Measurements from ENCODE around the gene HSD3B1.

The HSD3B1 gene

GRCh38 chr1:119506941-119507340, at the start of gene HSD3B1:
Gene HSD3B1 (plus strand): TSS chr1:119507210. CDS start chr1:119507477, 267 bp downstream.
- DNase-seq (ENCODE audit: low read depth, low spot score) = no peak
- Histone ChIP-seq H3K9me3 (ENCODE audit: low read depth, low read length) (no peaks in the 10 kb centered on the region), H3K27ac (no peak within 1 kb of the TSS), H3K36me3 (ENCODE audit: insufficient read depth, low read length) (no peaks in the 10 kb centered on the region), H3K9ac (ENCODE audit: insufficient read length) (no peak within 1 kb of the TSS), H3K4me3 (no peak within 1 kb of the TSS)
- no peak for TF ChIP-seq EZH2 (IDR thresholded peaks at IDR 0.05)
- no peak for TF ChIP-seq FOXP2 (optimal IDR thresholded peaks at IDR 0.05; ENCODE audit: control extremely low read depth, extremely low read length, insufficient read depth)
- no peak for TF ChIP-seq POLR2AphosphoS5 (IDR thresholded peaks at IDR 0.05; ENCODE audit: borderline replicate concordance, low read depth, low read length)

GRCh38 chr1:119462964-119463363, 44.0 kb upstream of the HSD3B1 start:
- H3K4me3 ChIP-seq = no peak overlapping the region
- no peak overlapping the region for H3K9ac ChIP-seq (ENCODE audit: insufficient read length)
- H3K36me3 ChIP-seq (ENCODE audit: insufficient read depth, low read length) = no peaks in the 10 kb centered on the region
- no peak overlapping the region for H3K27ac ChIP-seq
- DNase-seq (ENCODE audit: low read depth, low spot score) = no peak
- TF ChIP-seq POLR2AphosphoS5 (IDR thresholded peaks at IDR 0.05; ENCODE audit: borderline replicate concordance, low read depth, low read length) (no peak), EZH2 (IDR thresholded peaks at IDR 0.05) (no peak), FOXP2 (optimal IDR thresholded peaks at IDR 0.05; ENCODE audit: control extremely low read depth, extremely low read length, insufficient read depth) (no peak)
- no peaks in the 10 kb centered on the region for H3K9me3 ChIP-seq (ENCODE audit: low read depth, low read length)

- TF ChIP-seq POLR2AphosphoS5 (IDR thresholded peaks at IDR 0.05; ENCODE audit: borderline replicate concordance, low read depth, low read length) = no peak
- no peak for TF ChIP-seq EZH2 (IDR thresholded peaks at IDR 0.05)
- TF ChIP-seq FOXP2 (optimal IDR thresholded peaks at IDR 0.05; ENCODE audit: control extremely low read depth, extremely low read length, insufficient read depth) = no peak
- H3K27ac ChIP-seq = no peak overlapping the region
Observed at GRCh38 chr1:119463569-119463968, 43.4 kb upstream of the HSD3B1 start.

GRCh38 chr1:119466445-119466844, 40.6 kb upstream of the HSD3B1 start:
- H3K4me3 ChIP-seq = no peak overlapping the region
- DNase-seq (ENCODE audit: low read depth, low spot score) = no peak
- no peak overlapping the region for H3K27ac ChIP-seq
- no peaks in the 10 kb centered on the region for H3K9me3 ChIP-seq (ENCODE audit: low read depth, low read length)
- no peak overlapping the region for H3K9ac ChIP-seq (ENCODE audit: insufficient read length)
- TF ChIP-seq FOXP2 (optimal IDR thresholded peaks at IDR 0.05; ENCODE audit: control extremely low read depth, extremely low read length, insufficient read depth) (no peak), POLR2AphosphoS5 (IDR thresholded peaks at IDR 0.05; ENCODE audit: borderline replicate concordance, low read depth, low read length) (no peak), EZH2 (IDR thresholded peaks at IDR 0.05) (no peak)
- no peaks in the 10 kb centered on the region for H3K36me3 ChIP-seq (ENCODE audit: insufficient read depth, low read length)

More at GRCh38 chr1:119463569-119463968, 43.4 kb upstream of the HSD3B1 start:
- Histone ChIP-seq H3K9me3 (ENCODE audit: low read depth, low read length) (no peaks in the 10 kb centered on the region), H3K9ac (ENCODE audit: insufficient read length) (no peak overlapping the region), H3K36me3 (ENCODE audit: insufficient read depth, low read length) (no peaks in the 10 kb centered on the region), H3K4me3 (no peak overlapping the region)
- no peak for DNase-seq (ENCODE audit: low read depth, low spot score)

GRCh38 chr1:119467219-119467618, 39.8 kb upstream of the HSD3B1 start:
- H3K9ac ChIP-seq (ENCODE audit: insufficient read length) = no peak overlapping the region
- H3K4me3 ChIP-seq = no peak overlapping the region
- DNase-seq (ENCODE audit: low read depth, low spot score) = no peak
- TF ChIP-seq POLR2AphosphoS5 (IDR thresholded peaks at IDR 0.05; ENCODE audit: borderline replicate concordance, low read depth, low read length) = no peak
- no peak for TF ChIP-seq EZH2 (IDR thresholded peaks at IDR 0.05)
- no peaks in the 10 kb centered on the region for H3K9me3 ChIP-seq (ENCODE audit: low read depth, low read length)
- no peaks in the 10 kb centered on the region for H3K36me3 ChIP-seq (ENCODE audit: insufficient read depth, low read length)
- H3K27ac ChIP-seq = no peak overlapping the region

GRCh38 chr1:119467857-119468668, 38.9 kb upstream of the HSD3B1 start:
- no peak for TF ChIP-seq FOXP2 (optimal IDR thresholded peaks at IDR 0.05; ENCODE audit: control extremely low read depth, extremely low read length, insufficient read depth)
- no peak for TF ChIP-seq POLR2AphosphoS5 (IDR thresholded peaks at IDR 0.05; ENCODE audit: borderline replicate concordance, low read depth, low read length)
- no peak for TF ChIP-seq EZH2 (IDR thresholded peaks at IDR 0.05)
- no peak overlapping the region for H3K9ac ChIP-seq (ENCODE audit: insufficient read length)
- H3K4me3 ChIP-seq = no peak overlapping the region
- H3K27ac ChIP-seq = no peak overlapping the region
- no peaks in the 10 kb centered on the region for H3K9me3 ChIP-seq (ENCODE audit: low read depth, low read length)
- no peak for DNase-seq (ENCODE audit: low read depth, low spot score)
- H3K36me3 ChIP-seq (ENCODE audit: insufficient read depth, low read length) = no peaks in the 10 kb centered on the region

GRCh38 chr1:119469741-119470140, 37.3 kb upstream of the HSD3B1 start:
- no peak overlapping the region for H3K4me3 ChIP-seq
- no peaks in the 10 kb centered on the region for H3K9me3 ChIP-seq (ENCODE audit: low read depth, low read length)
- TF ChIP-seq EZH2 (IDR thresholded peaks at IDR 0.05) = no peak
- TF ChIP-seq FOXP2 (optimal IDR thresholded peaks at IDR 0.05; ENCODE audit: control extremely low read depth, extremely low read length, insufficient read depth) = no peak
- TF ChIP-seq POLR2AphosphoS5 (IDR thresholded peaks at IDR 0.05; ENCODE audit: borderline replicate concordance, low read depth, low read length) = no peak
- H3K9ac ChIP-seq (ENCODE audit: insufficient read length) = no peak overlapping the region
- DNase-seq (ENCODE audit: low read depth, low spot score) = no peak
- no peaks in the 10 kb centered on the region for H3K36me3 ChIP-seq (ENCODE audit: insufficient read depth, low read length)
- no peak overlapping the region for H3K27ac ChIP-seq

- H3K36me3 ChIP-seq (ENCODE audit: insufficient read depth, low read length) = no peaks in the 10 kb centered on the region
- H3K9me3 ChIP-seq (ENCODE audit: low read depth, low read length) = no peaks in the 10 kb centered on the region
- no peak overlapping the region for H3K27ac ChIP-seq
- H3K9ac ChIP-seq (ENCODE audit: insufficient read length) = no peak overlapping the region
- DNase-seq (ENCODE audit: low read depth, low spot score) = no peak
- no peak for TF ChIP-seq POLR2AphosphoS5 (IDR thresholded peaks at IDR 0.05; ENCODE audit: borderline replicate concordance, low read depth, low read length)
- TF ChIP-seq EZH2 (IDR thresholded peaks at IDR 0.05) = no peak
- TF ChIP-seq FOXP2 (optimal IDR thresholded peaks at IDR 0.05; ENCODE audit: control extremely low read depth, extremely low read length, insufficient read depth) = no peak
- no peak overlapping the region for H3K4me3 ChIP-seq
Observed at GRCh38 chr1:119470377-119470776, 36.6 kb upstream of the HSD3B1 start.
